Muscle layer of duodenum (tissue), 2 donors: ENCODE results near the gene TBX20.
"Not testable (repeated sequence)": the region's sequence is repeated elsewhere in the genome, so short reads cannot be mapped to it uniquely, and the experiment has no call there.

Experiments used
- H3K27ac ChIP-seq: one replicate; pipeline ENCODE4 v1.7.0; 2013; ENCODE audit warnings: mild to moderate bottlenecking, low read length
- H3K27me3 ChIP-seq: one replicate; pipeline ENCODE4 v1.7.0; 2013; ENCODE audit warnings: low read depth, mild to moderate bottlenecking, control low read depth, low read length
- H3K36me3 ChIP-seq, 2 donors: one replicate each; pipeline ENCODE4 v1.7.0; 2013; ENCODE audit warnings: low read length in 2 of 2, control low read depth in 1 of 2, mild to moderate bottlenecking in 1 of 2; ENCODE audit not compliant: insufficient read depth in 2 of 2, control insufficient read depth in 1 of 2
- H3K4me1 ChIP-seq, 2 donors: one replicate each; pipeline ENCODE4 v1.7.0; 2013; ENCODE audit warnings: low read length in 2 of 2, mild to moderate bottlenecking in 2 of 2, control low read depth in 1 of 2, moderate library complexity in 1 of 2; ENCODE audit not compliant: insufficient read depth in 2 of 2, control insufficient read depth in 1 of 2
- H3K4me3 ChIP-seq, 2 donors: one replicate each; pipeline ENCODE4 v1.7.0; 2013; ENCODE audit warnings: low read length in 2 of 2, low read depth in 1 of 2, mild to moderate bottlenecking in 1 of 2
- H3K9me3 ChIP-seq, 2 donors: one replicate each; pipeline ENCODE4 v1.7.0; 2013; ENCODE audit warnings: low read length in 2 of 2, control low read depth in 1 of 2, mild to moderate bottlenecking in 1 of 2; ENCODE audit not compliant: control insufficient read depth in 1 of 2
- donor health status: healthy.

Gene TBX20

DNA sequence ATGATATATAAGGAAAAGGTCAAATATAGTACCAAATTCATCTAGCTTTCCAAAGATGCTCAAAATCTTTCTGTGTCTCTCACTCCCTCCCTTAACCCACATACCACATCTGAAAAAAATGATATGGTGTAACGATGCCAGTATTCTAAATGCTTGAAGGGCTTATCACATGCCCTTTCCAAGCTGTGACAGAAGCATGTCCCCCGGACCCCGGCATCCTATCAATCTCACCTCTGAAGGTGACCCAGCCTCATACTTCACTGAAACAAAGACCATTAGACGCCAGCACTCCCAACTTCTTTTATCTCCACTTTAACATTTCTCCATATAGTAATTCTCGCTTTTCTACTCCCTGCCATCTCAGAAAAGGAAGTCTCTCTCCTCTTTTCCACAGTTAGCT, 68.9 kb downstream of the TBX20 start:
- H3K36me3 ChIP-seq, H3K9me3 ChIP-seq, H3K27me3 ChIP-seq, H3K4me3 ChIP-seq, H3K27ac ChIP-seq: not testable (repeated sequence)
- H3K4me1 ChIP-seq: peaks cover 0 to 15% of the 10 kb centered on the region in 2 donors

GRCh38 chr7:35183873-35184503, 69.9 kb downstream of the TBX20 start:
- H3K4me1 ChIP-seq: peaks cover 0 to 15% of the 10 kb centered on the region in 2 donors
- H3K27ac ChIP-seq, H3K27me3 ChIP-seq, H3K4me3 ChIP-seq, H3K36me3 ChIP-seq, H3K9me3 ChIP-seq: not testable (repeated sequence)

- H3K27ac ChIP-seq: not testable (repeated sequence)
These were observed 73.2 kb downstream of the TBX20 start for GRCh38 chr7:35180665-35181064.

DNA sequence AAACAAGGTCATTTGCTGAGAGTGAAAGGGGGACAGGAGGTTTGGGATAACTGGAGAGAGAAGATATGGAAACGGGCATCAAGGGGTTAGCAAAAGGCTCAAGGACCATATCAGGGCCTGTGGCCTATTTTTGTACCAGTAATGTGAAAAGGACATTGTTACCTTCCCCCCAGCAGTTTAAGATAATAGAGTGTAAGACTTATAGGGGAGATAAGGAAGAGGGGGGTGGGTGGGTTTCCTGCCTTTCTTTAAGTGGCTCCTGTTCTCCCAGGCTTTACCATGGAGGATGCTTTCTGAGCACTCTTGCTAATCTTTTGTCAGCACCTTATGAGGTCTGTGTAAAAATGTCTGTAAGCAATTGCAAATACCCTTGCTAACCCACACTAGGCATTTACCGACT, 80.7 kb downstream of the TBX20 start:
- H3K36me3 ChIP-seq, H3K4me3 ChIP-seq, H3K9me3 ChIP-seq, H3K27ac ChIP-seq, H3K27me3 ChIP-seq, H3K4me1 ChIP-seq: not testable (repeated sequence)

More at GRCh38 chr7:35180665-35181064, 73.2 kb downstream of the TBX20 start:
- not testable (repeated sequence) for H3K36me3 ChIP-seq, H3K9me3 ChIP-seq, H3K4me3 ChIP-seq, H3K4me1 ChIP-seq, H3K27me3 ChIP-seq

GRCh38 chr7:35172131-35172530, 81.8 kb downstream of the TBX20 start:
- not testable (repeated sequence) for H3K27ac ChIP-seq, H3K4me3 ChIP-seq, H3K9me3 ChIP-seq, H3K4me1 ChIP-seq, H3K27me3 ChIP-seq, H3K36me3 ChIP-seq

DNA sequence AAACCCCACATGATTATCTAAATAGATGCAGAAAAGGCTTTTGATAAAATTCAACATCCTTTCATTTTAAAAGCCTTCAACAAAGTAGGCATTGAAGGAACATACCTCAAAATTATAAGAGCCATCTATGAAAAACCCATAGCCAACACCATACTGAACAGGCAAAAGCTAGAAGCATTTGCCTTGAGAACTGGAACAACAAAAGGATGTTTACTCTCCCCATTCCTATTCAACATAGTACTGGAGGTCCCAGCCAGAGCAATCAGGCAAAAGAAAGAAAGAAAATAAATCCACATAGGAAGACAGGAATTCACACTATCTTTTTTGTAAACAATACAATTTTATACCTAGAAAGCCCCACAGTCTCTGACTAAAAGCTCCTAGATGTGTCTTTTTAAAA, 86.2 kb downstream of the TBX20 start:
- not testable (repeated sequence) for H3K27ac ChIP-seq, H3K36me3 ChIP-seq, H3K9me3 ChIP-seq, H3K4me1 ChIP-seq, H3K27me3 ChIP-seq, H3K4me3 ChIP-seq

- not testable (repeated sequence) for H3K27me3 ChIP-seq, H3K27ac ChIP-seq, H3K4me1 ChIP-seq, H3K4me3 ChIP-seq, H3K36me3 ChIP-seq, H3K9me3 ChIP-seq
These were observed 86.7 kb downstream of the TBX20 start for GRCh38 chr7:35167158-35167557.

DNA sequence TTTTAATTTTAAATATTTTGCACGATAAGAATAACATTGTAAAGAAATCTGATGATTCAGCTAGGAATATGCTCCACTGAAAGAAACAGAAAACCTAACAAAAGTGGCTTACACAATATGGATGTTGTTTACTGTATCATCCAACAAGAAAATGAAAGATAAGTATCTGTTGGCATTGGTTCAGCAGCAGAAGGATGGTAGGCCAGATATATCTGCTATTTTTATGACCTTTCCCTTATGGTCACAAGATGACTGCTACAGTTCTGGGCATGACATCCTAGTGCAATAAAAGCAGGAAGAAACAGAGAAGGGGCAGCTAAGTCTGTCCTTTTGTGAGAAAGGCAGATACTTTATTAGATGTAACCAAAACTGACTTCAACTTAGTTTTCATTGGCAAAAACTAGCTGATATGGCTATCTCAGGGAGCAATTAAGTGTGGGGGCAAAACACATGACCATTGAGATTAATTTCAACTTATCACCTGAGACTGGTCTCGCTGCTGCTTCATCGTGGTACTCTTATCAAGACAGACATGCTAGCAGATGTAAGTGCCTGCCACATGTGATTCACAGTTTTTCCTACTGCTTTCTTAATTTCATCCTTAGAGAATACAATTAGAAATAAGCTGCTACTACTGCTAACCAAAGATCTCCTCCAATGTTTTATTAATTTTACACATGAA, 92.7 kb downstream of the TBX20 start:
- H3K27ac ChIP-seq, H3K27me3 ChIP-seq, H3K36me3 ChIP-seq, H3K4me3 ChIP-seq, H3K9me3 ChIP-seq, H3K4me1 ChIP-seq: not testable (repeated sequence)
